Anterior cingulate cortex (tissue), 58 donors: ENCODE measurements around the gene DCDC1.

Experiments
- DNase-seq, 58 donors: peaks; one replicate each; lab custom pipeline; 2025; lab: John Stamatoyannopoulos, UW

DCDC1 gene

DNA sequence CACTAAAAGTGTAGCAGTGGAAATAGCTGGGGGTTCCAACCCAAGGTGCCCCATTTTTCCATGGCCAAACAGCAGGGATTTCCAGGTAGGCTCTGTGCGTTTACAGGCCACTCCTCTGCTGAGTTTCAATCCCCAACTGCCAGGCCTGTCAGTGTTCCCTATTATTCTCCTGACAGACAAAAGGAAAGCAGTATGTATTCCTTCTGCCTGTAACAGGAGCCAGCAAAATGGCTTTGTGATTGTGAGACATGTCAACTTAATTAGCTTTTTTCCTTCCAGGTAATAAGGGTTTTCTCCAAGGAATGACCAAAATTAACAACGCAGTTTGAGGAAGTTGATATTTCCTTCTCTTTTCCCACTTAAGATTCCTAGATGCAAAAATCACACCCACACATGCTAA, 506.3 kb downstream of the DCDC1 start:
- no peak for DNase-seq

DNA sequence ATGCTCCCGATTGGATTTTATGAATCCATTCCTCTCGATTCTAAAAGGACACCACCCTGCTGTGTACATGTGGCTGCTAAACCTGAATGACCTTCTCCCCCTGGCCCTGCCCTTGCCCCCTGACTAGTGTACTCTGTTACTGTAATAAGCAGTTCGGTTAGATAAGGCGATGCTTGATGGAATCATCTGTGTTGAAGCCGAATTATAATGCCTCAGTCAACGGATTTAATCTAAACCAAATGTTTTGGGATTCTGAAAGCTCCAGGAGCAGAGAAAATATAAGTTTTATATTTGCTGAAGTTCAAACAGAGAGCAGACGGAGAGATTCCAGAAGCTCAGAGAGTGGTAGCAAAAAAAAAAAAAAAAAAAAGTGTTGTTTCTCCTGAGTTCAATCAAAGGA, 508.0 kb downstream of the DCDC1 start:
- DNase-seq: no peak

- peak in 2 of 58 donors; percentile 1 to 6 for DNase-seq
Observed at GRCh38 chr11:30861064-30861463, 508.5 kb downstream of the DCDC1 start.

DNA sequence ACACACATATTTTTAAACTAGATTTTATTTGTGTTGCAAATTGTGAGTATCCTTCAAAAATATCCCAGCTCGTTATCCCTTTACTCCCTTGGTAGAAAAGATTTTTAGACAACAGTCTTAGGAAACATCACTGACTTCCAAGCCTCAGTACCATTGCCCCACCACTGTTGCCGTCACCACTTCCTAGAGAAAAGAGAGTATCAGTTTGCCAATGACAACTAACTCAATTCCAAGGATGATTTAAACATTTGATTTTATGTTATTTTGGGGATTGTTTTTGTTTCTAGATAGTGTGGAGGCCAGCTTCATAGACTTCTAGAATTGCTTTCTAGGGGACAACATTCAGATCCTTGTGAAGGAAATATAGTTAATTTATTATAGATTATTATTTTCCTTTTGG, 509.4 kb downstream of the DCDC1 start:
- no peak for DNase-seq

DNA sequence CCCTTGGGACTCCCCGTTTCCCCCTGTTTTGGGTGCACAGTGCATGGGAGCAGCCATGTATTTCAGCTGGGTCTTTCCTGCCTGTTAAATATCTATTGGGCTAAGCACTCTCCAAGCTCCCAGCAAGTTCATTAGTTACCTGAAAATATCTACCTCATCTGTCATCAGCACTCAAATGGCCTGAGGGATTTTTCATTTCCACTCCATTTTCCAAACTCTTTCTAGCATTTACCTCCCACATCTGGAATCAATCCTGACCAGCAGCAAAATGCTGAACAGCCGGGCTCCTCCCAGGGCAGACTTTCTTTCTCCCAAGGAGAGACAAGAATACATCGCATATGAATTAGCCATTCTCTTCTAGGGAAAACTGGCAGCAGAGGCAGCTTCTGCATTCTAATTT, 509.9 kb downstream of the DCDC1 start:
- no peak for DNase-seq

DNA sequence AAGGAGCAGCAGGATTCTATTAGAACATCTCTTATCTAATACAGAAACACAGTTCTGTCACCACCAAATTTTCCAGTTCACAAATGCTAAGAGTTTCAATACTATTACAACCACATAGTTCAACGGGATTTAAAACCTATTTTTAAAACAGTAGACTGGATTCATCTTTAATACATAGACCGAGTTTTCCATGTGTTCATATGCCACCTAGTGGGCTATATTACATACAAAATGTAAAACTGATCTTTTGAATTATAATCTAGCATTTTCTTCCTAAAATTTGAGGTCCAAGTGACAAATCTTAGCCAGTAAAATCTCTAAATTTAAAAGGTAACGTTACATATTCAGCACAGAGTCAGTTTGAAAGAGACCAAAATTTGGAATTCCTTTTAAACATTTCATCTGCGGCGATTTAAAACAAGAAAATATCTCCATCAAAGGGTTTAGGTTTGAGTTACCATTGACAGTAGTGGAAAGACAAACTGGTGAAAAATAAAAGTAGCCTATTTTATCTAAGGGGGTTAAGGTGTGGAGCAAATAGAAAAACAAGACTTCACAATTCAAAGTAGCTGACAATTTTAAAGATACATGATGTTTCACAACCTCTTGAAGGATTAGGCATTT, 514.0 kb downstream of the DCDC1 start:
- DNase-seq: no peak

DNA sequence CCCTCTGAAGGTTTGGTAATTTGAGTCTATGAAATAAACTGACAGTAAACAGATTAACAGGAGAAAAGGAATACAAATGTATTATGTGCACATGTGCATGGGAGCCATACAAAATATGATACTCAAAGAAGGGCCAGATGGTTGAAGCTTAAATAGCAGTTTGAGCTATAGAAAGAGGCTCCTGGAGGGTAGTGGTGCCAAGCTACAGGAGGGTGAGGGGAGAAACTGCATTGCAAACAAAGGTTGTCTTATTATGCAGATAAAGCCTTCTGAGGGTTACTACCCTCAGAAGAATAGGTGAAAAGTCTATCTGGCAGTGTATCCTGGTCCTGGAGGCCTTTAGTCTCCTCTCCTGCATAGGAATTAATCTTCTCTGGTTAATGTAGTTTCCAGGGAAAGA, 516.1 kb downstream of the DCDC1 start:
- DNase-seq: no peak

- no peak for DNase-seq
Observed at GRCh38 chr11:30852645-30853044, 516.9 kb downstream of the DCDC1 start.

DNA sequence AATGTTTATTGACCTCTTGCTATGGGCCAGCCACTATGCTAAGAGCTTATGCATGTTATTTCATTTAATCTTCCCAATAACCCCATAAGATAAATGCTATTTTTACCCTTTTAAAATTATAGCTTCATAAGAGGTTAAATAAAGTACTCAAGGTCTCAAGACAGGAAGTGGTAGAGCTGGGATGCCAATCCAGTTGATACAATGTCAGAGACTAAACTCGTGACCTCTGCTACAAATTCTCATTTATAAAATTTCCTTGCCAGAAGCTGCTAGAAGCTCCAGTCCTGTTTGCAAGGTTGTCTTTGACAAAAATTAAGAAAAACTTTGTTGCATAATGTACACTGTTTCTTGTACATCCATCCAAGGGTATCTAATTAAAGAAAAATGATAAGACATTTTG, 517.4 kb downstream of the DCDC1 start:
- DNase-seq: no peak

DNA sequence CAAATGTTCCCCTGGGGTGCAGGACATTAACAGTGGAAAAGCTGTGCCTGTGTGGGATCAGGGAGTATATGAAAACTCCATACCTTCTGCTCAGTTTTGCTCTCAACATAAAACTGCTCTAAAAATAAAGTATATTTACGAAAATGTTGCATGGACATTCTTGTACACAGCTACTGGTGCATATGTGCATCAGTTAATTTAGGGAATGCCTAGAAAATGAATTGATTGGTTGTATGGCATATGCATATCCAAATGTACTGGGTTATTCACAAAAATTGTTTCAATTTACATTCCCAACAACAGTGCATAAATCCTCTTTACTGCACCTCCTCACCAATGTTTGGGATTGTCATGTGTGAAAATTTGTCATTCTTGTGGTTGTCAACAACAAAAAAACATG, 532.3 kb downstream of the DCDC1 start:
- DNase-seq: no peak

DNA sequence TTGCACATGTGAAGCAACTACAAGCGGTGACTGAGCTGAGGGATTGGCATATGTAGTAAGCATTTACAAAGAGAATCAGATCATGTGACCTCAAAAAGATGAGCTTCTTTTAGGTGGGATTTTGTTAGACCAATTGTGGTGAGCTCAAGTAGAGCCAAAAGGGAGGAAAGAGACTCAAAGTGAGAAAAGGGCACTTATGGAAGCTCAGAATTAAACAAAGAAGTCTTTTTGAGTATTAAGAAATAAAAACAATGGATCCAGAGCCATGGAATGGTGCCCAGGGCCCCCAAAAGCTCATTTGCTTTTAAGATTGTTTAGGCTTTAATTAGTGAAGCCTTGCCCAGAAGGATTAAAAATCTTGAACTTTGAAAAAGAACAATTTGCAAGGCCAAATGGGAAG, 536.7 kb downstream of the DCDC1 start:
- DNase-seq: peak in 4 of 58 donors; percentile 1 to 33 (median 8)

- no peak for DNase-seq
Observed at GRCh38 chr11:30830681-30831080, 538.9 kb downstream of the DCDC1 start.

DNA sequence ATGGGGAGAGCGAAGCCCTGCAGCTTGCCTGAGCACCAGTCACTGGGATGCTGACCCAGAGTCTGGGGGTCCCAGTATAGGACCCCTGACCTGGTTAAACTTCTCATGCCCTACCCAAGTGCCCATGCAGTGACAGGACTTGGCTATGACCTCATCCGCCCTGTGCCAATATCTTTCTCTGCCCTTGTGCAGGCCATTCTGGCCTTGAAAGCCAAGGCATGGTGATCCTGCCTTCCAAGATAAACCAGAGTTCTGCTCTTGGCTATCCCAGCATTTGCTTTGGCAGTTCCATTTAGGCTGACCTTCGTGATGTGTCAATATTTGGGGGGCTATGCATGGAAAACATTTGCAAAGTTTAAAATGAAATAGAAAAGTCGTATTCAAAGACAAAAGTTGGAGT, 542.6 kb downstream of the DCDC1 start:
- no peak for DNase-seq

GRCh38 chr11:30825723-30826122, 543.8 kb downstream of the DCDC1 start:
- DNase-seq: no peak

DNA sequence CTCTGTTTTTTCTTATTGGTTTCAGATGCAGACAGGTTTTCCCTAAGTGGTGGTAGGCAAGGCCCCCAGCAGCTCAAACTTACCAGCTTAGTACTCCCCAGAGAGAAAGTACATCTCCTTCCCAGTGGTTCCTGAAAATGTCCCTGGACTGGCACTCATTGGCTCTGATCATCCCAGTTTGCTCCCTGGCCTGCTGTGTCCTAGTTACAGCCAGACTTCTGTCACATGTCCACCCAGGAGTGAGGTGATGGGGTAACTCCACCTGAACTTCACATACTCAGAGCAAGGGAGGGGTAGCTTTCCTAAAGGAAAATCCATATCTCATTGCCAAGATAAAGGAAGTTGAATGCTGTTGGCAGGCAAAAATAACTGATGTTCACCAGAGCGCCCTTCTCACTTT, 546.4 kb downstream of the DCDC1 start:
- no peak for DNase-seq

- DNase-seq: no peak
Observed at GRCh38 chr11:30821438-30821965, 548.0 kb downstream of the DCDC1 start.

DNA sequence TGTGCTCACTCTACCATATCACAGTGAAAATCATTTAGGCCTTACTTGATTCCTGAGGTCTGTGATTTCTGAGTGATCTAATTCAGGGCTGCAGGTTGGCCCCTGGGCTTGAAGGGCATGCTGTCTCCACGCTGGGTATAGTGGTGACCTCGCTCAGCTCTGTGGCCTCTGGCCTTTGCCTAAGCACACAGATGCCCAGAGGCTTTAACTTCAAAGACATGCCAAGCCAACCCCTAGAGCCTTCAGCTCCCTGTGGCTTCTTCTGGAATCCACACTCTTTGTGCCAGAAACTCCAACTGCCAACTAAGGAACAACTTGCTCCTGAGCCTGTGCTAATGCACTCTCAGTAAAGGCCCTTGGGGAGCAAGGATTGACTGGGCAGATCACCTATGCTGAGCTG, 550.8 kb downstream of the DCDC1 start:
- no peak for DNase-seq

GRCh38 chr11:30816959-30817880, 552.3 kb downstream of the DCDC1 start:
- no peak for DNase-seq

DNA sequence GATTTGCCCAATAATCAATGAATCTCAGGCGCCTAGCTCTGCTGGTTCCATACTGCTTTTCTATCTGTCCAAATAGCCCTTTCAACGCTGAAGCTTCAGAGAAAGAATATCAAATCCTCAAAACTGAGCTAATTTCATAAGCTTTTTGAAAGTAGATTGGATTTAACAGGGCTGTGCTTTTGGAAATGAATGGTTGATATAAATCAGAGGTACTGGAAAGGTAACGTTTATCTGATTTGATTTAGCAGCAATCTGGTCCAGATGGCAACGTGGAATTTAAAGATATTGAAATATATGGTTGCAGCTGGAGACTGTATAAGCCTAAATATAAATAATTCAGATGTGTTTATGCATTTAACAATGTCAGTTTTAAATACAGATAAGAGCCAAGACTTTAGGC, 553.9 kb downstream of the DCDC1 start:
- DNase-seq: no peak

DNA sequence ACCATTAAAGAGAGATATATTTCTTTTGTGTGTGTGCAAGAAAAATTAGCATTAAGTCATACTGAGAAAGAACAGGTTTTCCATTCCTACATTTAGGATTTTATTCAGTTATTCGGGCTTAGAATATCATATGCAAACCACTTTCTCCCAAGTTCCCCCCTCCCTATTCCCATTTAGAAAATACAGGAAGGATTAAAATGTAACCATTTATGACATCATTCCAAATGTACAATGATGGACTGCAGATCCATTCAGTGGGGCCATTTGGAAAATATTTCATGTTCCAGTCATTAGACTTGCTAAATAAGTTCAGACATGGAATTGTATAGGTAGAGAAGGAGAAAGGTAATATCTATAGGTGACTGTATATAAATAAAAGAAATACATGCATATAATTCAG, 554.8 kb downstream of the DCDC1 start:
- DNase-seq: no peak
